DLD1 (cell line): ENCODE data around the gene NID1.
"Not testable (repeated sequence)": the region's sequence is repeated elsewhere in the genome, so short reads cannot be mapped to it uniquely, and the experiment has no call there.

Experiments used
- in situ Hi-C: cut with HindIII; loops from 2 replicates; pipeline ENCODE4 v1.10.0; 2017; ENCODE audit warnings: low sequenced_read_pairs

The NID1 gene

GRCh38 chr1:236000781-236001180 is 64.1 kb downstream of the NID1 start:
- in situ Hi-C loops: no loop called here

- in situ Hi-C loops: no loop called here
Measured at GRCh38 chr1:235999259-235999925, 65.5 kb downstream of the NID1 start.

- in situ Hi-C loops: no loop called here
Measured at GRCh38 chr1:235998812-235999211, 66.1 kb downstream of the NID1 start.

- in situ Hi-C loops: no loop called here
Measured at GRCh38 chr1:235997931-235998330, 67.0 kb downstream of the NID1 start.

- in situ Hi-C loops: no loop called here
Measured at GRCh38 chr1:235997049-235997448, 67.8 kb downstream of the NID1 start.

- in situ Hi-C loops: no loop called here
Measured at GRCh38 chr1:235996048-235996785, 68.7 kb downstream of the NID1 start.

GRCh38 chr1:235995511-235995910 is 69.4 kb downstream of the NID1 start:
- in situ Hi-C loops: no loop called here

- in situ Hi-C loops: no loop called here
Measured at GRCh38 chr1:235993652-235994051, 71.2 kb downstream of the NID1 start.

- in situ Hi-C loops: no loop called here
Measured at GRCh38 chr1:235992868-235993267, 72.0 kb downstream of the NID1 start.

- in situ Hi-C loops: no loop called here
Measured at GRCh38 chr1:235992346-235992745, 72.5 kb downstream of the NID1 start.

- in situ Hi-C loops: no loop called here
Measured at GRCh38 chr1:235990330-235990795, 74.5 kb downstream of the NID1 start.

- in situ Hi-C loops: no loop called here
Measured at GRCh38 chr1:235989105-235989504, 75.8 kb downstream of the NID1 start.

GRCh38 chr1:235986869-235987268 is 78.0 kb downstream of the NID1 start:
- in situ Hi-C loops: no loop called here

GRCh38 chr1:235984041-235984825 is 80.7 kb downstream of the NID1 start:
- in situ Hi-C loops: no loop called here

- in situ Hi-C loops: no loop called here
Measured at GRCh38 chr1:235980976-235981375, 83.9 kb downstream of the NID1 start.

- in situ Hi-C loops: no loop called here
Measured at GRCh38 chr1:235979716-235980333, 85.1 kb downstream of the NID1 start.

GRCh38 chr1:235979176-235979575 is 85.7 kb downstream of the NID1 start:
- in situ Hi-C loops: no loop called here

- in situ Hi-C loops: no loop called here
Measured at GRCh38 chr1:235976490-235976889, 88.4 kb downstream of the NID1 start.

- in situ Hi-C loops: no loop called here
Measured at GRCh38 chr1:235974616-235975015, 90.3 kb downstream of the NID1 start.

- in situ Hi-C loops: not testable (repeated sequence)
Measured at GRCh38 chr1:235972691-235973090, 92.2 kb downstream of the NID1 start.

- in situ Hi-C loops: no loop called here
Measured at GRCh38 chr1:235972311-235972689, 92.6 kb downstream of the NID1 start.
